Smooth muscle cell (in vitro differentiated cells): Measurements from ENCODE around the gene GRN. TPM values are rescaled to one million over a fixed set of nuclear protein-coding genes. Genes with fewer than 3 reads are reported as not detected.
"Not testable (repeated sequence)": the region's sequence is repeated elsewhere in the genome, so short reads cannot be mapped to it uniquely, and the experiment has no call there.

Experiments used
- DNase-seq: peaks from one replicate; lab custom pipeline; 2025; ENCODE audit not compliant: unreplicated experiment; lab: John Stamatoyannopoulos, UW
- H2AFZ ChIP-seq: fragments of 200-600 bp; sonication (generic); 2 replicates; pipeline ENCODE4 v1.6.0; 2016; ENCODE audit warnings: antibody characterized with exemption, low read depth, mild to moderate bottlenecking
- H3F3A ChIP-seq: fragments of 200-600 bp; sonication (generic); 2 replicates; pipeline ENCODE4 v1.6.0; 2017; ENCODE audit warnings: antibody characterized with exemption, low read depth
- H3K27ac ChIP-seq: fragments of 200-600 bp; sonication (generic); 2 replicates; pipeline ENCODE4 v1.5.1; 2016; ENCODE audit warnings: low read depth, mild to moderate bottlenecking
- H3K27me3 ChIP-seq: fragments of 200-600 bp; sonication (generic); 2 replicates; pipeline ENCODE4 v1.6.1; 2016; ENCODE audit warnings: low read depth, mild to moderate bottlenecking
- H3K36me3 ChIP-seq: fragments of 200-600 bp; sonication (generic); 2 replicates; pipeline ENCODE4 v1.5.1; 2016; ENCODE audit warnings: low read depth
- H3K4me1 ChIP-seq: fragments of 200-600 bp; sonication (generic); 2 replicates; pipeline ENCODE4 v1.5.1; 2016; ENCODE audit warnings: low read depth
- H3K4me2 ChIP-seq: fragments of 200-600 bp; sonication (generic); 2 replicates; pipeline ENCODE4 v1.6.0; 2016; ENCODE audit warnings: mild to moderate bottlenecking
- H3K4me3 ChIP-seq: fragments of 200-600 bp; sonication (generic); 2 replicates; pipeline ENCODE4 v1.5.1; 2016; ENCODE audit warnings: mild to moderate bottlenecking
- H3K79me2 ChIP-seq: fragments of 200-600 bp; sonication (generic); 2 replicates; pipeline ENCODE4 v1.6.0; 2016; ENCODE audit warnings: low read depth, mild to moderate bottlenecking
- H3K9ac ChIP-seq: fragments of 200-600 bp; sonication (generic); 2 replicates; pipeline ENCODE4 v1.6.0; 2016; ENCODE audit warnings: low read depth
- H3K9me3 ChIP-seq: fragments of 200-600 bp; sonication (generic); replicated peaks from 2 replicates; pipeline ENCODE4 v1.5.1; 2016; ENCODE audit warnings: low read depth
- H4K20me1 ChIP-seq: fragments of 200-600 bp; sonication (generic); 2 replicates; pipeline ENCODE4 v1.6.0; 2016; ENCODE audit warnings: low read depth
- WGBS: methylation state at CpG from one replicate; pipeline ENCODE4 v1.1.7; 2016; ENCODE audit warnings: low lambda C conversion rate; 5-methylcytosine and 5-hydroxymethylcytosine counted together
- polyA plus RNA-seq: library from polyadenylated mRNA; unstranded; fragments of >200 nt; fragmentation: Nextera tagmentation; extraction: Ambion mirVana; gene quantifications from 2 replicates; pipeline ENCODE4 v1.2.1, GENCODE V29; 2016
- total RNA-seq: library from RNA; depleted of rRNA; stranded (reverse); fragments of >200 nt; gene quantifications from 2 replicates; pipeline ENCODE4 v1.2.3, GENCODE V29; 2014
- TF ChIP-seq, protein P1 (sequence below): fragments of 200-600 bp; sonication (generic); IDR thresholded peaks from 2 replicates; pipeline ENCODE4 v1.5.1; 2017; ENCODE audit warnings: borderline replicate concordance, mild to moderate bottlenecking, antibody characterized with exemption; ENCODE audit not compliant: insufficient read depth, poor library complexity, severe bottlenecking

The GRN gene
- total and polyA plus RNA-seq, 2 experiments from 2014 or later = 125 to 338 TPM

DNA sequence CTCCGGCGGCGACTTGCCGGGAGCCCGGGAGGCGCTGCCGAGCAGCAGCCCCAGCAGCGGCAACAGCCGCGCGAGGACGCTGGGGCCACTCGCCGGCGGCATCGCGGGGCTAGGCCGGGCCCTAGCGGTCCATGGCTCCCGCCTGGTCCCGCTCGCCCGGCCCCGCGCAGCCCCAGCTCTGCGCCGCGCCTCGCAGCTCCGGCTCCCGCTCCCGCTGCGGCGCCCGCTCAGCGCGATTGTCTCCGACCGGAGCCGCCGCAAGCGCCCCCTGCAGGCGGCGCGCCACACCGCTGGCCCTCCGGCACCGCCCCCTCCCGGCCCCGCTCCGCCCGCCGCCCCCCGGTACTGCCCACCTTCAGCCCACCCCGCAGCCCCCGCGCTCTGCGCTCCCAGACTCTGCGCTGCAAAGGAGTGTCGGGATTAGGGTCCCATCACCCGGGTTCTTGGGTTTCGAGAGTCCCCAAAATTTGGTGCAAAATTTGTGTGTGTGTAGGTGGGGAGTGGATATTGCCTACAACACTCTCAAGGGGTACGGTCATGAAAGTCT, 18.6 kb downstream of the GRN start, which contains the start of gene FAM171A2:
TSS of gene FAM171A2 (minus strand) at position 241 of the 547 bp plus-strand sequence. CDS start at position 102, 139 bp downstream.
- H3K4me1 ChIP-seq = peaks cover 25% of the 10 kb centered on the region
- H3K4me3 ChIP-seq = peak within 1 kb of the TSS; percentile 99
- WGBS = 1% methylated on average over 38 of the region's 63 CpGs
- TF ChIP-seq, protein P1, sequence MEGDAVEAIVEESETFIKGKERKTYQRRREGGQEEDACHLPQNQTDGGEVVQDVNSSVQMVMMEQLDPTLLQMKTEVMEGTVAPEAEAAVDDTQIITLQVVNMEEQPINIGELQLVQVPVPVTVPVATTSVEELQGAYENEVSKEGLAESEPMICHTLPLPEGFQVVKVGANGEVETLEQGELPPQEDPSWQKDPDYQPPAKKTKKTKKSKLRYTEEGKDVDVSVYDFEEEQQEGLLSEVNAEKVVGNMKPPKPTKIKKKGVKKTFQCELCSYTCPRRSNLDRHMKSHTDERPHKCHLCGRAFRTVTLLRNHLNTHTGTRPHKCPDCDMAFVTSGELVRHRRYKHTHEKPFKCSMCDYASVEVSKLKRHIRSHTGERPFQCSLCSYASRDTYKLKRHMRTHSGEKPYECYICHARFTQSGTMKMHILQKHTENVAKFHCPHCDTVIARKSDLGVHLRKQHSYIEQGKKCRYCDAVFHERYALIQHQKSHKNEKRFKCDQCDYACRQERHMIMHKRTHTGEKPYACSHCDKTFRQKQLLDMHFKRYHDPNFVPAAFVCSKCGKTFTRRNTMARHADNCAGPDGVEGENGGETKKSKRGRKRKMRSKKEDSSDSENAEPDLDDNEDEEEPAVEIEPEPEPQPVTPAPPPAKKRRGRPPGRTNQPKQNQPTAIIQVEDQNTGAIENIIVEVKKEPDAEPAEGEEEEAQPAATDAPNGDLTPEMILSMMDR = peak; percentile 68
- H3K9ac ChIP-seq = peak within 1 kb of the TSS; percentile 74
- H3K4me2 ChIP-seq = peak within 1 kb of the TSS; percentile 94
- peaks cover 41% of the 10 kb centered on the region for H4K20me1 ChIP-seq
- peaks cover 5% of the 10 kb centered on the region for H3F3A ChIP-seq
- H3K36me3 ChIP-seq = no peaks in the 10 kb centered on the region
- peaks cover 12% of the 10 kb centered on the region for H3K79me2 ChIP-seq
- H2AFZ ChIP-seq = peak within 1 kb of the TSS; percentile 93
- no peaks in the 10 kb centered on the region for H3K9me3 ChIP-seq
- H3K27me3 ChIP-seq = peaks cover 7% of the 10 kb centered on the region
- DNase-seq = peak; percentile 29
- no peak within 1 kb of the TSS for H3K27ac ChIP-seq

DNA sequence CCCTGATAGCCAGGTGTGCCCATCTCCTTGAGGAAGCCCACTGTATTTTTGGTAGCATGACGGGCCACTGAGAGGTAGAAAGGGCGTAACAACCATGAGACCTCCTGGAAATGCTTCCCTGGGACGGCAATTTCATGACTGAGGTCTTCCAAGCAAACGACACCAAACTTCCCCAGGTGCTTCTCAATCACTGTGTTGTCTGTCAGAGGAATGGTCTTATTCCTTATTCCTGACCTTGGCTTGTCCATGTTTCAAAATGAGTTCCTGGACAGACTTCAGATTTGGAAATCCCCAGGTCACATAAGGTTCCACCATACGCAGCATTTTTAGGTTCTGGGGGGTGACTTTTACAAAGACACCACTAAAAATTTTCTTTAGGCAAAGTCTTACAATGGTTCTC, 19.9 kb downstream of the GRN start:
- H3K4me2 ChIP-seq, H3K9me3 ChIP-seq, H3K27me3 ChIP-seq, H3K36me3 ChIP-seq, DNase-seq, H3K9ac ChIP-seq, H3K4me3 ChIP-seq, H3K27ac ChIP-seq, H3F3A ChIP-seq, H2AFZ ChIP-seq: not testable (repeated sequence)
- H3K79me2 ChIP-seq = peaks cover 12% of the 10 kb centered on the region
- peaks cover 24% of the 10 kb centered on the region for H3K4me1 ChIP-seq
- WGBS = 93% methylated on average over 5 of the region's 5 CpGs
- peaks cover 28% of the 10 kb centered on the region for H4K20me1 ChIP-seq

DNA sequence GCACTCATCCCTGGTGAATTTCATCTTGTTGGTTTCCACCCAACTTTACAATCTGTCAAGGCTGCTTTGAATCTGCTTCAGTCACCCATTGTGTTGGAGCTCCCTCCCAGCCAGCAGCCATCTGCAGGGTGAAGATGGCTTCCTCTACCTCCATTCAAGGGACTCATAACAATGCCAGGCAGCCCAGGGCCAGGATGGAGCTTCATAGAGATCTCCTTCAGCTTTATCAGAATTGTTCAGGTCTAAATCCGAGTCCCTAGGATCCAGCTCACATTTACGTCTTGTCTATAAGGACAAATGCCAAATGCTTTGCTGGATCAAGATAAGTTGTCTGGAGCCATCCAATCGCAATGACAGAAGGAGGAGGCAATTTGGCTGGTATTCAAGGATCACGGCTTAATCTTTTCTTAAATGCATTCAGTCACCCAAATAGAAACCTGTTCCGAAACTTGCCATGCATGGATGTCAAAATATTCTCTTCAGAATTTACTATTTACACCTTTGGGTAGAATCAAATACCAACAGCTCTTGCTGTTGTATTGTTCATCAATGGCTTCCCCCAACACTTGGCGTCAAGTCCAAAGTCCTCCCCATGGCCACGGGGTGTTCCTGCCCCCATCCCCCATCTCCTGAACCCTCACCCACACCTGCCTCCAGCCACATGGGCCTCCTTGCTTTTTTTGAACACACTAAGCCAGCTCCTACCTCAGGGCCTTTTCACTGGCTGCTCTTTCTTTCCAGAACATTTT, 22.3 kb downstream of the GRN start:
- no peak overlapping the region for H3K9ac ChIP-seq
- H3K36me3 ChIP-seq = no peaks in the 10 kb centered on the region
- H3F3A ChIP-seq = no peaks in the 10 kb centered on the region
- H3K4me1 ChIP-seq = peaks cover 2% of the 10 kb centered on the region
- no peak overlapping the region for H3K27ac ChIP-seq
- peaks cover 11% of the 10 kb centered on the region for H3K79me2 ChIP-seq
- TF ChIP-seq, protein P1 = no peak
- peaks cover 4% of the 10 kb centered on the region for H4K20me1 ChIP-seq
- H3K27me3 ChIP-seq = peaks cover 7% of the 10 kb centered on the region
- H3K4me3 ChIP-seq = no peak overlapping the region
- WGBS = 85% methylated on average over 7 of the region's 7 CpGs
- no peak for DNase-seq
- no peak overlapping the region for H3K4me2 ChIP-seq
- no peaks in the 10 kb centered on the region for H3K9me3 ChIP-seq
- H2AFZ ChIP-seq = no peak overlapping the region

DNA sequence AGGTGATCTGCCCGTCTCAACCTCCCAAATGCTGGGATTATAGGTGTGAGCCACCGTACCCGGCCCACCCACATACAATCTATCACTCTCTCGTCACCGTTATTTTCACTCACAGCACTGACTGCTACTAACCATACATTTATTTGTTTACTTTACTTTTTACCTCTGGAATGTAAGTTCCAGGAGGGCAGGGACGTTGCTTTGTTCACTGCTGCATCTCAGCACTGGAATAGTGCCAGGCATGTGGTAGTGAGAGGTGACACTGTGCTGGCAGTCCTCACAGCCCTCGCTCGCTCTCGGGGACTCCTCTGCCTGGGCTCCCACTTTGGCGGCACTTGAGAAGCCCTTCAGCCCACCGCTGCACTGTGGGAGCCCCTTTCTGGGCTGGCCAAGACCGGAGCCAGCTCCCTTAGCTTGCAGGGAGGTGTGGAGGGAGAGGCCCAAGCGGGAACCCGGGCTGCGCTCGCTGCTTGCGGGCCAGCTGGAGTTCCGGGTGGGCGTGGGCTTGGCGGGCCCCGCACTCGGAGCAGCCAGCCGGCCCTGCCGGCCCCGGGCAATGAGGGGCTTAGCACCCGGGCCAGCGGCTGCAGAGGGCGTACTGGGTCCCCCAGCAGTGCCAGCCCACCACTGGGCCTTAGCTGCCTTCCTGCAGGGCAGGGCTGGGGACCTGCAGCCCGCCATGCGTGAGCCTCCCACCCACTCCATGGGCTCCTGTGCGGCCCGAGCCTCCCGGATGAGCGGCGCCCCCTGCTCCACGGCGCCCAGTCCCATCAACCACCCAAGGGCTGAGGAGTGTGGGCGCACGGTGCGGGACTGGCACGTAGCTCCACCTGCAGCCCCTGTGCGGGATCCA, 23.5 kb downstream of the GRN start:
- not testable (repeated sequence) for H3K4me1 ChIP-seq, H2AFZ ChIP-seq, H3K9me3 ChIP-seq, H3K36me3 ChIP-seq, H3K9ac ChIP-seq, H3F3A ChIP-seq, H3K4me2 ChIP-seq, DNase-seq, H3K27ac ChIP-seq, H3K4me3 ChIP-seq, H3K27me3 ChIP-seq, H3K79me2 ChIP-seq, H4K20me1 ChIP-seq
- 97% methylated on average over 41 of the region's 42 CpGs for WGBS

DNA sequence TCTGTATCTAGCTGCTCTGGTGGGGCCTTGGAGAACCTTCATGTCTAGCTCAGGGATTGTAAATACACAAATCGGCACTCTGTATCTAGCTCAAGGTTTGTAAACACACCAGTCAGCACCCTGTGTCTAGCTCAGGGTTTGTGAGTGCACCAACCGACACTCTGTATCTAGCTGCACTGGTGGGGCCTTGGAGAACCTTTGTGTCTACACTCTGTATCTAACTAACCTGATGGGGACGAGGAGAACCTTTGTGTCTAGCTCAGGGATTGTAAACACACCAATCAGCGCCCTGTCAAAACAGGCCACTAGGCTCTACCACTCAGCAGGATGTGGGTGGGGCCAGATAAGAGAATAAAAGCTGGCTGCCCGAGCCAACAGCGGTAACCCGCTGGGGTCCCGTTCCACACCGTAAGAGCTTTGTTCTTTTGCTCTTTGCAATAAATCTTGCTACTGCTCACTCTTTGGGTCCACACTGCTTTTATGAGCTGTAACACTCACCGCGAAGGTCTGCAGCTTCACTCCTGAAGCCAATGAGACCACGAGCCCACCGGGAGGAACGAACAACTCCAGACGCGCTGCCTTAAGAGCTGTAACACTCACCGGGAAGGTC, 24.4 kb downstream of the GRN start:
- not testable (repeated sequence) for DNase-seq, H3K27me3 ChIP-seq, H3K27ac ChIP-seq, H3K4me2 ChIP-seq, H3K36me3 ChIP-seq, H3K4me1 ChIP-seq, H3F3A ChIP-seq, H2AFZ ChIP-seq, H3K9me3 ChIP-seq, H3K79me2 ChIP-seq, H4K20me1 ChIP-seq, H3K9ac ChIP-seq, H3K4me3 ChIP-seq
- WGBS = 66% methylated on average over 17 of the region's 17 CpGs
